Measurements from ENCODE around the gene CAVIN2.

DNA sequence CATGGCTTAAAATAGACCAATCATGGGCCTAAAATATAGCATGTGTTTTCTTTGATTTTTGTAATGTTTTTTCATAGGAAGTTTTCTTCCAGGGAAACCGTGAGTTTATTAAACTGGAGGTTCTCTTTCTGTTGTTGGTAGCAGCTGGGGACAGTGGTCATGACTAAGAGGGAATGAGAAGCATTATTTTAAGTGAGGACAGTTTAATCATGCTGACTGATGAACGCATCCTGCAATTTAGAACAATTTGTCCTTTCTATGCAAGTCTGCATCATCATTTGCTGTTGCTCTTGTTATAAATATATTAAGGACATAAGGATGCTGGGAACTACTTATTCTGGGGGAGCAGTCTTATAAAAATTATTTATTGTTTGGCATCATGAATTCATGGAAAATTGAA is 51.2 kb downstream of the CAVIN2 start:
- TF ChIP-seq EZH2 (IDR thresholded peaks at IDR 0.05; ENCODE audit: borderline replicate concordance, low read depth, low read length, severe bottlenecking) (no peak), MYC (IDR thresholded peaks at IDR 0.05; ENCODE audit: low read depth, low read length) (no peak), POLR2A (IDR thresholded peaks at IDR 0.05; ENCODE audit: low read depth, low read length) (no peak), POLR2AphosphoS5 (IDR thresholded peaks at IDR 0.05; ENCODE audit: insufficient read depth, low read depth, low read length) (no peak), MAX (IDR thresholded peaks at IDR 0.05; ENCODE audit: insufficient read depth, insufficient read length) (no peak)
- TF ChIP-seq, protein P1, sequence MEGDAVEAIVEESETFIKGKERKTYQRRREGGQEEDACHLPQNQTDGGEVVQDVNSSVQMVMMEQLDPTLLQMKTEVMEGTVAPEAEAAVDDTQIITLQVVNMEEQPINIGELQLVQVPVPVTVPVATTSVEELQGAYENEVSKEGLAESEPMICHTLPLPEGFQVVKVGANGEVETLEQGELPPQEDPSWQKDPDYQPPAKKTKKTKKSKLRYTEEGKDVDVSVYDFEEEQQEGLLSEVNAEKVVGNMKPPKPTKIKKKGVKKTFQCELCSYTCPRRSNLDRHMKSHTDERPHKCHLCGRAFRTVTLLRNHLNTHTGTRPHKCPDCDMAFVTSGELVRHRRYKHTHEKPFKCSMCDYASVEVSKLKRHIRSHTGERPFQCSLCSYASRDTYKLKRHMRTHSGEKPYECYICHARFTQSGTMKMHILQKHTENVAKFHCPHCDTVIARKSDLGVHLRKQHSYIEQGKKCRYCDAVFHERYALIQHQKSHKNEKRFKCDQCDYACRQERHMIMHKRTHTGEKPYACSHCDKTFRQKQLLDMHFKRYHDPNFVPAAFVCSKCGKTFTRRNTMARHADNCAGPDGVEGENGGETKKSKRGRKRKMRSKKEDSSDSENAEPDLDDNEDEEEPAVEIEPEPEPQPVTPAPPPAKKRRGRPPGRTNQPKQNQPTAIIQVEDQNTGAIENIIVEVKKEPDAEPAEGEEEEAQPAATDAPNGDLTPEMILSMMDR (IDR thresholded peaks at IDR 0.05; ENCODE audit: extremely low read depth in 1 of 2, insufficient read depth in 1 of 2, low read depth in 1 of 2, low read length in 2 of 2), result no peak
